HepG2 (cell line): ENCODE results near the gene NOTCH2. TPM values are rescaled to one million over a fixed set of nuclear protein-coding genes. Genes with fewer than 3 reads are reported as not detected.

ENCODE experiments used
- ATAC-seq: fragments of 200-7000 bp; cut with Tn5 transposase; 3 replicates; pipeline ENCODE4 v1.9.1; 2020; ENCODE audit warnings: mild to moderate bottlenecking, moderate library complexity
- BruUV-seq: library from RNA; stranded (reverse); fragments of 400-500 nt; replicated peaks from 2 replicates; lab custom pipeline; 2021; lab: Mats Ljungman, UMichigan
- CTCF ChIA-PET: fragments of 300-600 bp; formaldehyde crosslinking; extraction: SDS; loops from one replicate; lab custom pipeline; 2021; ENCODE audit warnings: low total read pairs, inconsistent platforms, low intra/inter-chr PET ratio; lab: Yijun Ruan, JAX
- POLR2A ChIA-PET: fragments of 350-600 bp; sonication (Branson Sonifier 250); formaldehyde crosslinking; loops from one replicate; lab custom pipeline; 2020; ENCODE audit warnings: antibody characterized with exemption, inconsistent platforms; lab: Yijun Ruan, JAX
- DNase-seq: peaks from one replicate; pipeline ENCODE4 v3.0.0-alpha.2; 2015; ENCODE audit warnings: low spot score
- FAIRE-seq: peaks from 3 replicates; lab custom pipeline; 2011; peaks lifted over from hg19 to GRCh38; lab: Jason Lieb, UNC
- H2AFZ ChIP-seq: one replicate; pipeline ENCODE4 v1.6.1; 2011; ENCODE audit warnings: low read length, inconsistent platforms
- H3K27ac ChIP-seq: fragments of 300-600 bp; 3 replicates; pipeline ENCODE4 v1.8.0; 2011; ENCODE audit warnings: mixed run types, mild to moderate bottlenecking, mixed read lengths, low read length, inconsistent platforms; ENCODE audit not compliant: insufficient read depth; ENCODE audit errors: extremely low read length
- H3K27me3 ChIP-seq, 2 experiments: fragments of 200-600 bp in 1 of 2; 2 replicates in 1 of 2; 3 replicates in 1 of 2; pipeline versions ENCODE4 v1.6.0 to v1.8.0; 2011; ENCODE audit warnings: low read length in 2 of 2, mild to moderate bottlenecking in 2 of 2, moderate library complexity in 2 of 2, inconsistent platforms in 1 of 2; ENCODE audit not compliant: insufficient read depth in 2 of 2, control insufficient read depth in 1 of 2
- H3K36me3 ChIP-seq, 2 experiments: fragments of 200-600 bp in 1 of 2; replicated peaks in 1 of 2; 2 replicates in 1 of 2; 3 replicates in 1 of 2; pipeline versions ENCODE4 v1.5.1 to v1.8.0; 2011; ENCODE audit warnings: low read length in 2 of 2, inconsistent platforms in 1 of 2; ENCODE audit not compliant: insufficient read depth in 2 of 2, control insufficient read depth in 1 of 2
- H3K4me1 ChIP-seq: 2 replicates; pipeline ENCODE4 v1.5.1; 2012; ENCODE audit warnings: low read length, inconsistent platforms; ENCODE audit not compliant: insufficient read depth
- H3K4me2 ChIP-seq: 2 replicates; pipeline ENCODE4 v1.6.0; 2011; ENCODE audit warnings: low read depth, low read length, inconsistent platforms
- H3K4me3 ChIP-seq, 3 experiments: fragments of 200-600 bp in 1 of 3; sonication (generic), shearing (Covaris generic) in 1 of 3; replicated peaks in 1 of 3; 2 replicates each; pipeline ENCODE4 v1.5.1; 2011 to 2016; ENCODE audit warnings: low read length in 3 of 3, inconsistent platforms in 2 of 3, low read depth in 2 of 3, mild to moderate bottlenecking in 2 of 3, control low read depth in 1 of 3, mixed read lengths in 1 of 3; ENCODE audit not compliant: insufficient read depth in 1 of 3
- H3K79me2 ChIP-seq: one replicate; pipeline ENCODE4 v1.6.1; 2011; ENCODE audit warnings: low read length, inconsistent platforms; ENCODE audit not compliant: insufficient read depth
- H3K9ac ChIP-seq: 2 replicates; pipeline ENCODE4 v1.6.0; 2011; ENCODE audit warnings: mild to moderate bottlenecking, low read depth, low read length, inconsistent platforms; ENCODE audit not compliant: insufficient read depth
- H3K9me3 ChIP-seq: 2 replicates; pipeline ENCODE4 v1.5.1; 2012; ENCODE audit warnings: mild to moderate bottlenecking, low read length
- H4K20me1 ChIP-seq: 2 replicates; pipeline ENCODE4 v1.6.0; 2011; ENCODE audit warnings: inconsistent platforms, mild to moderate bottlenecking, low read length, moderate library complexity; ENCODE audit not compliant: insufficient read depth
- ATF7 ChIP-seq, 2 experiments: fragments of 450-650 bp in 1 of 2; sonication (generic) in 1 of 2; formaldehyde crosslinking in 1 of 2; IDR thresholded peaks; 2 replicates each; pipeline versions ENCODE4 v1.4.0 to v1.6.1; 2016 to 2020; ENCODE audit warnings: antibody characterized with exemption in 1 of 2, mild to moderate bottlenecking in 1 of 2, missing genetic modification reagents in 1 of 2
- CCDC6 ChIP-seq: sonication (generic); formaldehyde crosslinking; IDR thresholded peaks from 2 replicates; pipeline ENCODE4 v1.8.1; 2022; ENCODE audit warnings: mild to moderate bottlenecking, missing genetic modification reagents, moderate library complexity
- EEA1 ChIP-seq: sonication (generic); formaldehyde crosslinking; IDR thresholded peaks from 2 replicates; pipeline ENCODE4 v1.5.1; 2020; ENCODE audit warnings: mild to moderate bottlenecking, missing genetic modification reagents, borderline replicate concordance
- MAFF ChIP-seq: IDR thresholded peaks from 2 replicates; pipeline ENCODE4 v1.6.1; 2011; ENCODE audit warnings: low read depth, low read length, improper control_type of control experiment
- MAFK ChIP-seq, 2 experiments: IDR thresholded peaks in 1 of 2; conservative IDR thresholded peaks in 1 of 2; 2 replicates each; pipeline ENCODE4 v1.6.1; 2011; ENCODE audit warnings: improper control_type of control experiment in 2 of 2, low read length in 2 of 2
- NCOR1 ChIP-seq: fragments of 200-600 bp; sonication (generic); IDR thresholded peaks from 2 replicates; pipeline ENCODE4 v1.7.0; 2017; ENCODE audit warnings: antibody characterized with exemption, low read length, borderline replicate concordance
- ZBTB20 ChIP-seq: sonication (generic); formaldehyde crosslinking; IDR thresholded peaks from 2 replicates; pipeline ENCODE4 v1.8.1; 2023; ENCODE audit warnings: missing genetic modification reagents, low read depth, mild to moderate bottlenecking, borderline replicate concordance
- ZNF350 ChIP-seq: sonication (generic); formaldehyde crosslinking; IDR thresholded peaks from 2 replicates; pipeline ENCODE4 v1.4.0; 2020; ENCODE audit warnings: mild to moderate bottlenecking, low read depth, missing genetic modification reagents, borderline replicate concordance
- WGBS: methylation state at CpG from one replicate; pipeline ENCODE4 v1.1.6; 2017; ENCODE audit warnings: low lambda C conversion rate; 5-methylcytosine and 5-hydroxymethylcytosine counted together
- in situ Hi-C: cut with HindIII; loops from 2 replicates; pipeline ENCODE4 v1.10.0; 2017; ENCODE audit warnings: low pct_unique_long_range_greater_than_20kb; ENCODE audit not compliant: extremely low pct_ligation_motif_present
- intact Hi-C: fragments of 100-400 bp; cut with micrococcal nuclease; formaldehyde crosslinking; loops from one replicate; pipeline ENCODE4 v1.10.0; 2022; ENCODE audit not compliant: unreplicated experiment
- polyA plus RNA-seq, 8 experiments: library from polyadenylated mRNA; depleted of rRNA in 3 of 8; stranded (reverse) in 7 of 8; unstranded in 1 of 8; fragments of >200 nt; fragmentation: Illumina TruSeq in 4 of 8; extraction: Trizol in 4 of 8; gene quantifications; 2 replicates each; pipeline versions ENCODE4 v1.2.1 to v1.2.3, GENCODE V29; 2011 to 2016; ENCODE audit warnings: low read depth in 4 of 8, missing spikeins in 1 of 8, mixed read lengths in 1 of 8; ENCODE audit not compliant: insufficient read depth in 1 of 8
- total RNA-seq, 5 experiments: library from RNA; depleted of rRNA; stranded (reverse); fragments of >200 nt; fragmentation: Illumina TruSeq; extraction: Trizol; gene quantifications; 2 replicates each; pipeline ENCODE4 v1.2.3, GENCODE V29; 2016; ENCODE audit warnings: low read depth in 1 of 5
- TF ChIP-seq, protein P1 (sequence below): sonication (generic); formaldehyde crosslinking; IDR thresholded peaks from 2 replicates; pipeline ENCODE4 v1.4.0; 2020; ENCODE audit warnings: missing genetic modification reagents
- TF ChIP-seq, protein P2 (sequence below), 2 experiments: sonication (generic) in 1 of 2; formaldehyde crosslinking in 1 of 2; IDR thresholded peaks; 2 replicates each; pipeline versions ENCODE4 v1.4.0 to v1.6.1; 2018 to 2020; ENCODE audit warnings: missing genetic modification reagents in 2 of 2, borderline replicate concordance in 1 of 2, low read depth in 1 of 2, mild to moderate bottlenecking in 1 of 2, missing biosample characterization in 1 of 2

The NOTCH2 gene
- total and polyA plus RNA-seq, 2 of the 13 experiments (the other 11 are each of a cell fraction or from before 2014, with no cell fraction given), result 4.0 to 11.4 TPM

DNA sequence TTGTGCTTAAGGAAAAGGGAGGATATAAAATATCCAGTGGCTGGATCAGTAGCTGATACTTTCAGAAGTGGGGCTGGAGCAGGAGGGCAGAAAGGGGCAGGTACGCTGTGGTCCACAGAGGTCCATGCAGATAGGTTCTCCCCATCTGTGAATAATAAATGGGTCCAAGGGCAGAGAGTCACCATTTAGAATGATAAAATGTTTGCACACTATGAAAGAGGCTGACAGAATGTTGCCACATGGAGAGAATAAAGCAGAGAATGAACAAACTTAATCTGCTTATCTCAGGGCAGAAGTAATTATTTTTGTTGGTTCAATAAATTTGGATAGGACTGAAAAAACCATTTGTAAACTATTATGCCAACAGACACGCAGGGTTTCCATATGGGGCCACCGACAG, 156.5 kb downstream of the NOTCH2 start:
- Histone ChIP-seq H3K4me1 (no peaks in the 10 kb centered on the region), H3K79me2 (no peaks in the 10 kb centered on the region), H3K36me3 (peaks cover 5 to 18% of the 10 kb centered on the region in 2 experiments; a peak in 3 of 5 replicates), H3K9ac (no peak overlapping the region), H3K9me3 (no peaks in the 10 kb centered on the region), H3K27ac (no peak overlapping the region), H2AFZ (no peak overlapping the region), H3K27me3 (no peaks in the 10 kb centered on the region), H3K4me2 (no peak overlapping the region), H3K4me3 (no peak overlapping the region), H4K20me1 (no peaks in the 10 kb centered on the region)
- no TSS peak for BruUV-seq
- POLR2A ChIA-PET, result no interaction called here
- no peak for TF ChIP-seq ZBTB20 (CRISPR knock-in tag)
- no peak for TF ChIP-seq ZNF350 (CRISPR knock-in tag)
- CTCF ChIA-PET, result no interaction called here
- in situ Hi-C loops (no loop called here), intact Hi-C loops (no loop called here)
- ATAC-seq (no peak), DNase-seq (no peak), FAIRE-seq (no peak)
- 98% methylated on average over 3 of the region's 3 CpGs for WGBS

DNA sequence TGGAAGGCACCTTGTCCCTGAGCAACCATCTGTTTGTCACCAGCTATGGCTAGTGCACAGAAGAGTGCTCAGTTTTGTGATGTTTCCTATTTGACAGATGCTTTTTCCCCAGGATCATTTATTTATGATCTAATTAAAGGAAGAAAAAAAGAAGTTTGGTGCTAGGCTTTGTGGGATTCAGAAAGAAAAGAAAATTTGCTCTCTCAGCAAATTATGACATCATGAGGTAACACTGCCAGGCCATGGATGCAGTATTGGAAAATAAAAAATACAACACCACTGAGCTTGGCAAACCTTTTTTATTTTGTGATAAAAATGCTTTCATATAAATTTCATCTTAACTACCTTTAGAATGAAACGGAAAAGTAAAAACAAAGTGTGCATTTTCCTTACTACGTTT, 157.7 kb downstream of the NOTCH2 start:
- Histone ChIP-seq H3K79me2 (no peaks in the 10 kb centered on the region), H3K4me1 (peaks cover 6% of the 10 kb centered on the region; the same call in 1 of the 2 replicates), H4K20me1 (no peaks in the 10 kb centered on the region), H3K36me3 (peaks cover 5 to 12% of the 10 kb centered on the region in 2 experiments; a peak in 3 of 5 replicates), H3K4me3 (no peak overlapping the region), H3K4me2 (no peak overlapping the region), H3K27me3 (no peaks in the 10 kb centered on the region), H3K9ac (no peak overlapping the region), H3K27ac (no peak overlapping the region), H2AFZ (no peak overlapping the region), H3K9me3 (no peaks in the 10 kb centered on the region)
- ATAC-seq, result no peak
- DNase-seq, result no peak
- ChIA-PET CTCF (no interaction called here), POLR2A (no interaction called here)
- no TSS peak for BruUV-seq
- in situ Hi-C loops, result no loop called here
- intact Hi-C loops, result no loop called here
- WGBS, result 96% methylated on average over 2 of the region's 2 CpGs
- no peak for FAIRE-seq
- TF ChIP-seq MAFF (peak; percentile 78), CCDC6 (no peak), NCOR1 (no peak), ATF7 (IDR thresholded peaks at IDR 0.05) (peak; percentile 43), ATF7 (CRISPR knock-in tag; IDR thresholded peaks at IDR 0.05) (no peak), EEA1 (CRISPR knock-in tag) (no peak), MAFK (conservative IDR thresholded peaks at IDR 0.05 in 1 of 2, IDR thresholded peaks at IDR 0.05 in 1 of 2; ENCODE audit: low read length in 2 of 2) (peak; percentile 85 to 86)
- TF ChIP-seq, protein P1, sequence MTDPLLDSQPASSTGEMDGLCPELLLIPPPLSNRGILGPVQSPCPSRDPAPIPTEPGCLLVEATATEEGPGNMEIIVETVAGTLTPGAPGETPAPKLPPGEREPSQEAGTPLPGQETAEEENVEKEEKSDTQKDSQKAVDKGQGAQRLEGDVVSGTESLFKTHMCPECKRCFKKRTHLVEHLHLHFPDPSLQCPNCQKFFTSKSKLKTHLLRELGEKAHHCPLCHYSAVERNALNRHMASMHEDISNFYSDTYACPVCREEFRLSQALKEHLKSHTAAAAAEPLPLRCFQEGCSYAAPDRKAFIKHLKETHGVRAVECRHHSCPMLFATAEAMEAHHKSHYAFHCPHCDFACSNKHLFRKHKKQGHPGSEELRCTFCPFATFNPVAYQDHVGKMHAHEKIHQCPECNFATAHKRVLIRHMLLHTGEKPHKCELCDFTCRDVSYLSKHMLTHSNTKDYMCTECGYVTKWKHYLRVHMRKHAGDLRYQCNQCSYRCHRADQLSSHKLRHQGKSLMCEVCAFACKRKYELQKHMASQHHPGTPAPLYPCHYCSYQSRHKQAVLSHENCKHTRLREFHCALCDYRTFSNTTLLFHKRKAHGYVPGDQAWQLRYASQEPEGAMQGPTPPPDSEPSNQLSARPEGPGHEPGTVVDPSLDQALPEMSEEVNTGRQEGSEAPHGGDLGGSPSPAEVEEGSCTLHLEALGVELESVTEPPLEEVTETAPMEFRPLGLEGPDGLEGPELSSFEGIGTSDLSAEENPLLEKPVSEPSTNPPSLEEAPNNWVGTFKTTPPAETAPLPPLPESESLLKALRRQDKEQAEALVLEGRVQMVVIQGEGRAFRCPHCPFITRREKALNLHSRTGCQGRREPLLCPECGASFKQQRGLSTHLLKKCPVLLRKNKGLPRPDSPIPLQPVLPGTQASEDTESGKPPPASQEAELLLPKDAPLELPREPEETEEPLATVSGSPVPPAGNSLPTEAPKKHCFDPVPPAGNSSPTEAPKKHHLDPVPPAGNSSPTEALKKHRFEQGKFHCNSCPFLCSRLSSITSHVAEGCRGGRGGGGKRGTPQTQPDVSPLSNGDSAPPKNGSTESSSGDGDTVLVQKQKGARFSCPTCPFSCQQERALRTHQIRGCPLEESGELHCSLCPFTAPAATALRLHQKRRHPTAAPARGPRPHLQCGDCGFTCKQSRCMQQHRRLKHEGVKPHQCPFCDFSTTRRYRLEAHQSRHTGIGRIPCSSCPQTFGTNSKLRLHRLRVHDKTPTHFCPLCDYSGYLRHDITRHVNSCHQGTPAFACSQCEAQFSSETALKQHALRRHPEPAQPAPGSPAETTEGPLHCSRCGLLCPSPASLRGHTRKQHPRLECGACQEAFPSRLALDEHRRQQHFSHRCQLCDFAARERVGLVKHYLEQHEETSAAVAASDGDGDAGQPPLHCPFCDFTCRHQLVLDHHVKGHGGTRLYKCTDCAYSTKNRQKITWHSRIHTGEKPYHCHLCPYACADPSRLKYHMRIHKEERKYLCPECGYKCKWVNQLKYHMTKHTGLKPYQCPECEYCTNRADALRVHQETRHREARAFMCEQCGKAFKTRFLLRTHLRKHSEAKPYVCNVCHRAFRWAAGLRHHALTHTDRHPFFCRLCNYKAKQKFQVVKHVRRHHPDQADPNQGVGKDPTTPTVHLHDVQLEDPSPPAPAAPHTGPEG (CRISPR knock-in tag), result no peak
- TF ChIP-seq, protein P2, sequence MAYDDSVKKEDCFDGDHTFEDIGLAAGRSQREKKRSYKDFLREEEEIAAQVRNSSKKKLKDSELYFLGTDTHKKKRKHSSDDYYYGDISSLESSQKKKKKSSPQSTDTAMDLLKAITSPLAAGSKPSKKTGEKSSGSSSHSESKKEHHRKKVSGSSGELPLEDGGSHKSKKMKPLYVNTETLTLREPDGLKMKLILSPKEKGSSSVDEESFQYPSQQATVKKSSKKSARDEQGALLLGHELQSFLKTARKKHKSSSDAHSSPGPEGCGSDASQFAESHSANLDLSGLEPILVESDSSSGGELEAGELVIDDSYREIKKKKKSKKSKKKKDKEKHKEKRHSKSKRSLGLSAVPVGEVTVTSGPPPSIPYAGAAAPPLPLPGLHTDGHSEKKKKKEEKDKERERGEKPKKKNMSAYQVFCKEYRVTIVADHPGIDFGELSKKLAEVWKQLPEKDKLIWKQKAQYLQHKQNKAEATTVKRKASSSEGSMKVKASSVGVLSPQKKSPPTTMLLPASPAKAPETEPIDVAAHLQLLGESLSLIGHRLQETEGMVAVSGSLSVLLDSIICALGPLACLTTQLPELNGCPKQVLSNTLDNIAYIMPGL (CRISPR knock-in tag; IDR thresholded peaks at IDR 0.05; ENCODE audit: borderline replicate concordance in 1 of 2, low read depth in 1 of 2), result no peak
